ENCODE measurements around the gene TEX14.

DNA sequence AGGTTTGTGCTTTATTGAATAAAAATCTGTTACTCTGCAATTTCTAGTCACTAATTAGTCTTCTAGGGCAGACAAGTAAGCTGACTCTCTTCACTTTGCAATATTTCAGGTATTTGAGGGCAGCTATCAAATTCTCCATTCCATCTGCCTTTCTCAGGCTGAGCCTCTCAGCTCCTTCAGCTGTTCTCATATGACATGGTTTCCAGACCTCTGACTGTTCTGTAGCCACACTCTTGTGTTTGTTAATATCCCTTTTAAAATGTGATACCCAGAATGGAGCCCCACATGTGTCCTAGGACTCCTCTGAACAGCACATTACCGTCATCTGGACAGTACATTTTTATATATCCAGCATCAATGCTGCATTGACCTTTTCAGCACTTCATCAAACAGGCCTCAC is 131.3 kb downstream of the TEX14 start:
- TF ChIP-seq, protein P1, sequence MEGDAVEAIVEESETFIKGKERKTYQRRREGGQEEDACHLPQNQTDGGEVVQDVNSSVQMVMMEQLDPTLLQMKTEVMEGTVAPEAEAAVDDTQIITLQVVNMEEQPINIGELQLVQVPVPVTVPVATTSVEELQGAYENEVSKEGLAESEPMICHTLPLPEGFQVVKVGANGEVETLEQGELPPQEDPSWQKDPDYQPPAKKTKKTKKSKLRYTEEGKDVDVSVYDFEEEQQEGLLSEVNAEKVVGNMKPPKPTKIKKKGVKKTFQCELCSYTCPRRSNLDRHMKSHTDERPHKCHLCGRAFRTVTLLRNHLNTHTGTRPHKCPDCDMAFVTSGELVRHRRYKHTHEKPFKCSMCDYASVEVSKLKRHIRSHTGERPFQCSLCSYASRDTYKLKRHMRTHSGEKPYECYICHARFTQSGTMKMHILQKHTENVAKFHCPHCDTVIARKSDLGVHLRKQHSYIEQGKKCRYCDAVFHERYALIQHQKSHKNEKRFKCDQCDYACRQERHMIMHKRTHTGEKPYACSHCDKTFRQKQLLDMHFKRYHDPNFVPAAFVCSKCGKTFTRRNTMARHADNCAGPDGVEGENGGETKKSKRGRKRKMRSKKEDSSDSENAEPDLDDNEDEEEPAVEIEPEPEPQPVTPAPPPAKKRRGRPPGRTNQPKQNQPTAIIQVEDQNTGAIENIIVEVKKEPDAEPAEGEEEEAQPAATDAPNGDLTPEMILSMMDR (IDR thresholded peaks at IDR 0.05) = no peak
- TF ChIP-seq POLR2A (IDR thresholded peaks at IDR 0.05) = no peak

Measured in breast epithelium (tissue), 3 donors.